ENCODE measurements around the gene CNTNAP2. TPM values are rescaled to one million over a fixed set of nuclear protein-coding genes. Genes with fewer than 3 reads are reported as not detected.
A peak's percentile ranks its signal among the peaks of the same experiment; 100 is the strongest.

The CNTNAP2 gene
- total RNA-seq, 1 experiment from 2014 or later, result 64.5 TPM

DNA sequence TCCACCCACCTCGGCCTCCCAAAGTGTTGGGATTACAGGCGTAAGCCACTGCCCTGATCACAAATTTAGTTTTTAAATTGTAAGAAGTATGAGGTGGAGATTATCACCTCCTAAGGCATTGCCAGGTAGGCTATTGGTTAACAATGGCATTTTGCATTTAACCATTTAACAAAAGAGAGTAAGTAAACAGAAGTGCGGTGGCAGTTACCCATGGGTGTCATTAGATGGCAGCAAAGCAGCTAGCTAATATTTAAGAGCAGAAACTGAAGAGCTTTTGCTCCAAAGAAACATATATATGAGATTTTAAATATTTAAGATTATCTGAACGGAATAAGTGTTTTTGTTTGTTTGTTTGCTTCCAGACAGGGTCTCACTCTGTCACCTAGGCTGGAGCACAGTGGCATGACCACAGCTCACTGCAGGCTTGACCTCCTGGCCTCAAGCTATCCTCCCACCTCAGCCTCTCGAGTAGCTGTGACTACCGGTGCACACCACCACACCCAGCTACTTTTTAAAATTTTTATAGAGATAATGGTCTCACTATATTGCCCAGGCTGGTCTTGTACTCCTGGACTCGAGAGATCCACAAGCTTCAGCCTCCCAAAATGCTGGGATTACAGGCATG lies 2148.4 kb downstream of the CNTNAP2 start:
- Histone ChIP-seq H3K23ac (ENCODE audit: insufficient read length, low read depth, low read length) (no peak overlapping the region), H3K79me1 (ENCODE audit: insufficient read depth, low read depth, low read length, poor library complexity, severe bottlenecking) (no peaks in the 10 kb centered on the region), H3T11ph (ENCODE audit: low read length) (no peak overlapping the region), H2AK5ac (ENCODE audit: insufficient read length, low read length) (no peak overlapping the region), H3K4ac (ENCODE audit: low read depth, low read length) (no peak overlapping the region), H3K18ac (ENCODE audit: insufficient read length, low read depth, low read length) (no peak overlapping the region), H4K91ac (ENCODE audit: insufficient read length, low read depth, low read length) (no peak overlapping the region), H3K27me3 (ENCODE audit: insufficient read depth, low read length) (no peaks in the 10 kb centered on the region), H3K27ac (ENCODE audit: insufficient read length, low read depth, low read length) (no peak overlapping the region), H4K20me1 (ENCODE audit: control insufficient read depth, insufficient read depth, insufficient read length) (no peaks in the 10 kb centered on the region), H3K56ac (ENCODE audit: insufficient read length, low read depth, low read length) (no peak overlapping the region), H4K5ac (ENCODE audit: insufficient read length, low read depth, low read length) (no peak overlapping the region), H3K14ac (ENCODE audit: insufficient read depth, low read length) (no peak overlapping the region), H2BK15ac (ENCODE audit: low read depth, low read length) (no peak overlapping the region), H3K4me2 (ENCODE audit: insufficient read depth, insufficient read length, low read length) (no peak overlapping the region), H4K8ac (replicated peaks; ENCODE audit: insufficient read length, low read depth, low read length) (no peak overlapping the region), H2AFZ (ENCODE audit: low read length) (no peak overlapping the region), H3K79me2 (ENCODE audit: insufficient read depth, low read length) (no peaks in the 10 kb centered on the region), H3K9me3 (ENCODE audit: control insufficient read depth, low read depth, low read length) (no peaks in the 10 kb centered on the region), H3K23me2 (ENCODE audit: insufficient read length, low read depth, low read length, poor library complexity, severe bottlenecking) (no peaks in the 10 kb centered on the region), H2BK5ac (ENCODE audit: insufficient read length, low read length) (no peak overlapping the region), H2BK20ac (ENCODE audit: low read depth, low read length, poor library complexity, severe bottlenecking) (no peak overlapping the region), H3K9ac (ENCODE audit: extremely low read depth, insufficient read length, low read length) (no peak overlapping the region), H3K4me1 (ENCODE audit: insufficient read depth, low read length) (no peaks in the 10 kb centered on the region; the same call in 1 of the 2 replicates), H2BK120ac (ENCODE audit: low read depth, low read length, poor library complexity, severe bottlenecking) (no peak overlapping the region), H2BK12ac (ENCODE audit: insufficient read length, low read depth, low read length) (no peak overlapping the region)
- no peaks in the 10 kb centered on the region for H3K36me3 Mint-ChIP-seq (ENCODE audit: insufficient read depth in 1 of 3, low read depth in 3 of 3)
- H3K9me3 Mint-ChIP-seq, result no peaks in the 10 kb centered on the region; a peak in 1 of 5 replicates
- DNase-seq, result peak; percentile 39
- no CpG with 5 or more reads among the region's 7 CpGs for WGBS (ENCODE audit: extremely low coverage, insufficient read length, low lambda C conversion rate)
- H3K4me1 Mint-ChIP-seq, result peaks cover 16 to 21% of the 10 kb centered on the region in 2 experiments
- H3K4me3 Mint-ChIP-seq, result no peak overlapping the region
- peak overlapping the region in 1 of 3 experiments; percentile 42; a peak in 1 of 7 replicates for H3K27ac Mint-ChIP-seq
- peaks cover 14% of the 10 kb centered on the region for H3K27me3 Mint-ChIP-seq (ENCODE audit: low read depth)
- TF ChIP-seq CTCF (conservative IDR thresholded peaks at IDR 0.05), result peak; percentile 94; the same call in 2 of the 3 replicates
